GM19397 (cell line): ENCODE measurements around the gene DOCK9.

ENCODE experiments used
- ATAC-seq: cut with Tn5 transposase; IDR thresholded peaks from one replicate; pipeline ENCODE4 v1.9.1; 2021; ENCODE audit warnings: mild to moderate bottlenecking, moderate library complexity; ENCODE audit not compliant: unreplicated experiment

The DOCK9 gene

GRCh38 chr13:98950705-98951104 is 27.2 kb downstream of the DOCK9 start:
- ATAC-seq: no peak

- ATAC-seq: no peak
These were observed 29.9 kb downstream of the DOCK9 start for GRCh38 chr13:98947925-98948324.

GRCh38 chr13:98945863-98946605 is 31.8 kb downstream of the DOCK9 start:
- ATAC-seq: no peak

- no peak for ATAC-seq
These were observed 33.5 kb downstream of the DOCK9 start for GRCh38 chr13:98944336-98944735.

GRCh38 chr13:98942997-98943396 is 34.9 kb downstream of the DOCK9 start:
- ATAC-seq: no peak

- ATAC-seq: no peak
These were observed 35.4 kb downstream of the DOCK9 start for GRCh38 chr13:98942485-98942884.

GRCh38 chr13:98941536-98941935 is 36.3 kb downstream of the DOCK9 start:
- ATAC-seq: no peak

GRCh38 chr13:98941126-98941525 is 36.7 kb downstream of the DOCK9 start:
- ATAC-seq: no peak

GRCh38 chr13:98940325-98941001 is 37.4 kb downstream of the DOCK9 start:
- no peak for ATAC-seq

- ATAC-seq: no peak
These were observed 38.1 kb downstream of the DOCK9 start for GRCh38 chr13:98939660-98940191.

- ATAC-seq: no peak
These were observed 39.1 kb downstream of the DOCK9 start for GRCh38 chr13:98938801-98939200.

GRCh38 chr13:98937911-98938381 is 39.9 kb downstream of the DOCK9 start:
- no peak for ATAC-seq

GRCh38 chr13:98934243-98934642 is 43.6 kb downstream of the DOCK9 start:
- ATAC-seq: no peak

- no peak for ATAC-seq
These were observed 47.7 kb downstream of the DOCK9 start for GRCh38 chr13:98930151-98930591.

GRCh38 chr13:98927951-98928927 is 49.6 kb downstream of the DOCK9 start:
- no peak for ATAC-seq

- no peak for ATAC-seq
These were observed 51.9 kb downstream of the DOCK9 start for GRCh38 chr13:98925949-98926348.

GRCh38 chr13:98923641-98924397 is 54.0 kb downstream of the DOCK9 start:
- no peak for ATAC-seq

- no peak for ATAC-seq
These were observed 55.6 kb downstream of the DOCK9 start for GRCh38 chr13:98922306-98922705.

- no peak for ATAC-seq
These were observed 56.1 kb downstream of the DOCK9 start for GRCh38 chr13:98921786-98922185.

GRCh38 chr13:98921015-98921580 is 56.8 kb downstream of the DOCK9 start:
- no peak for ATAC-seq
